HepG2 (cell line): ENCODE measurements around the gene UBL5. TPM values are rescaled to one million over a fixed set of nuclear protein-coding genes. Genes with fewer than 3 reads are reported as not detected.
A peak's percentile ranks its signal among the peaks of the same experiment; 100 is the strongest.

Source experiments
- ARNTL ChIP-seq: sonication (generic); formaldehyde crosslinking; IDR thresholded peaks from 2 replicates; pipeline ENCODE4 v1.4.0; 2020; ENCODE audit warnings: mild to moderate bottlenecking, missing genetic modification reagents
- ETV6 ChIP-seq: sonication (generic); formaldehyde crosslinking; conservative IDR thresholded peaks from 2 replicates; pipeline ENCODE4 v1.4.0; 2020; ENCODE audit warnings: missing genetic modification reagents
- KDM3A ChIP-seq: IDR thresholded peaks from 2 replicates; pipeline ENCODE4 v1.6.1; 2018; ENCODE audit warnings: low read depth, missing compliant biosample characterization
- NFIB ChIP-seq: sonication (generic); formaldehyde crosslinking; IDR thresholded peaks from 2 replicates; pipeline ENCODE4 v1.9.0; 2021; ENCODE audit warnings: missing genetic modification reagents, mild to moderate bottlenecking, borderline replicate concordance
- NFYB ChIP-seq: sonication (generic); formaldehyde crosslinking; IDR thresholded peaks from 2 replicates; pipeline ENCODE4 v1.4.0; 2020; ENCODE audit warnings: missing genetic modification reagents
- NR3C1 ChIP-seq: sonication (generic); formaldehyde crosslinking; IDR thresholded peaks from 2 replicates; pipeline ENCODE4 v1.4.0; 2020; ENCODE audit warnings: missing genetic modification reagents
- POLR2G ChIP-seq: fragments of 200-400 bp; formaldehyde crosslinking; IDR thresholded peaks from 2 replicates; pipeline ENCODE4 v1.6.1; 2018; ENCODE audit warnings: mild to moderate bottlenecking, low read depth, low read length, moderate library complexity
- RBM39 ChIP-seq: fragments of 200-400 bp; formaldehyde crosslinking; IDR thresholded peaks from one replicate; pipeline ENCODE4 v1.6.1; 2018; ENCODE audit warnings: antibody characterized with exemption, mild to moderate bottlenecking, low read depth, low read length; ENCODE audit not compliant: poor library complexity, severe bottlenecking
- SRF ChIP-seq: IDR thresholded peaks from 2 replicates; pipeline ENCODE4 v1.6.1; 2011; ENCODE audit warnings: mild to moderate bottlenecking, low read depth, low read length, moderate library complexity
- SRY ChIP-seq: sonication (generic); formaldehyde crosslinking; IDR thresholded peaks from 2 replicates; pipeline ENCODE4 v1.8.0; 2022; ENCODE audit warnings: mild to moderate bottlenecking, missing genetic modification reagents
- STAG1 ChIP-seq: sonication (generic); formaldehyde crosslinking; IDR thresholded peaks from 2 replicates; pipeline ENCODE4 v1.4.0; 2020; ENCODE audit warnings: missing genetic modification reagents
- STAT6 ChIP-seq: sonication (generic); formaldehyde crosslinking; IDR thresholded peaks from 2 replicates; pipeline ENCODE4 v1.4.0; 2020; ENCODE audit warnings: missing genetic modification reagents, mild to moderate bottlenecking, borderline replicate concordance
- TBL1XR1 ChIP-seq: fragments of 150-350 bp; IDR thresholded peaks from 2 replicates; pipeline ENCODE4 v1.6.1; 2014; ENCODE audit warnings: borderline replicate concordance, low read length; ENCODE audit not compliant: partially characterized antibody
- TBX2 ChIP-seq: sonication (generic); formaldehyde crosslinking; IDR thresholded peaks from 2 replicates; pipeline ENCODE4 v1.5.0; 2020; ENCODE audit warnings: missing genetic modification reagents, mild to moderate bottlenecking, borderline replicate concordance
- TEAD3 ChIP-seq: optimal IDR thresholded peaks from 2 replicates; pipeline ENCODE3; 2016; ENCODE audit warnings: borderline replicate concordance
- ZBTB1 ChIP-seq: sonication (generic); formaldehyde crosslinking; IDR thresholded peaks from 2 replicates; pipeline ENCODE4 v1.4.0; 2020; ENCODE audit warnings: missing genetic modification reagents, borderline replicate concordance
- ZBTB20 ChIP-seq: sonication (generic); formaldehyde crosslinking; IDR thresholded peaks from 2 replicates; pipeline ENCODE4 v1.8.1; 2023; ENCODE audit warnings: missing genetic modification reagents, low read depth, mild to moderate bottlenecking, borderline replicate concordance
- ZFP36L2 ChIP-seq: sonication (generic); formaldehyde crosslinking; IDR thresholded peaks from 2 replicates; pipeline ENCODE4 v1.4.0; 2020; ENCODE audit warnings: missing genetic modification reagents
- ZNF224 ChIP-seq: sonication (generic); formaldehyde crosslinking; IDR thresholded peaks from 2 replicates; pipeline ENCODE4 v1.5.0; 2020; ENCODE audit warnings: mild to moderate bottlenecking, missing genetic modification reagents
- ZNF24 ChIP-seq: fragments of 450-650 bp; IDR thresholded peaks from 2 replicates; pipeline ENCODE4 v1.6.1; 2017; ENCODE audit warnings: antibody characterized with exemption, mild to moderate bottlenecking
- ZNF432 ChIP-seq: sonication (generic); formaldehyde crosslinking; IDR thresholded peaks from 2 replicates; pipeline ENCODE4 v1.5.0; 2020; ENCODE audit warnings: missing genetic modification reagents, mild to moderate bottlenecking, borderline replicate concordance
- ZNF614 ChIP-seq: IDR thresholded peaks from 2 replicates; pipeline ENCODE4 v1.6.1; 2018; ENCODE audit warnings: missing biosample characterization, missing genetic modification reagents, inconsistent platforms, borderline replicate concordance
- ZNF687 ChIP-seq: sonication (generic); formaldehyde crosslinking; IDR thresholded peaks from 2 replicates; pipeline ENCODE4 v1.5.1; 2020; ENCODE audit warnings: mild to moderate bottlenecking, missing genetic modification reagents, moderate library complexity
- ZNF703 ChIP-seq: sonication (generic); formaldehyde crosslinking; IDR thresholded peaks from 2 replicates; pipeline ENCODE4 v1.5.1; 2020; ENCODE audit warnings: missing genetic modification reagents, mild to moderate bottlenecking, moderate library complexity, borderline replicate concordance
- ZSCAN25 ChIP-seq: sonication (generic); formaldehyde crosslinking; IDR thresholded peaks from 2 replicates; pipeline ENCODE4 v1.8.0; 2022; ENCODE audit warnings: mild to moderate bottlenecking, missing genetic modification reagents
- polyA plus RNA-seq, 8 experiments: library from polyadenylated mRNA; depleted of rRNA in 3 of 8; stranded (reverse) in 7 of 8; unstranded in 1 of 8; fragments of >200 nt; fragmentation: Illumina TruSeq in 4 of 8; extraction: Trizol in 4 of 8; gene quantifications; 2 replicates each; pipeline versions ENCODE4 v1.2.1 to v1.2.3, GENCODE V29; 2011 to 2016; ENCODE audit warnings: low read depth in 4 of 8, missing spikeins in 1 of 8, mixed read lengths in 1 of 8; ENCODE audit not compliant: insufficient read depth in 1 of 8
- total RNA-seq, 5 experiments: library from RNA; depleted of rRNA; stranded (reverse); fragments of >200 nt; fragmentation: Illumina TruSeq; extraction: Trizol; gene quantifications; 2 replicates each; pipeline ENCODE4 v1.2.3, GENCODE V29; 2016; ENCODE audit warnings: low read depth in 1 of 5

The UBL5 gene
- total and polyA plus RNA-seq, 2 of the 13 experiments (the other 11 are each of a cell fraction or from before 2014, with no cell fraction given) = 373 to 487 TPM

GRCh38 chr19:9834726-9835506, 7.2 kb downstream of the UBL5 start, which contains the start of gene PIN1 (continued):
- TF ChIP-seq TBL1XR1 (no peak), ZBTB20 (CRISPR knock-in tag) (no peak), NR3C1 (CRISPR knock-in tag) (no peak), STAG1 (CRISPR knock-in tag) (no peak), SRF (no peak), POLR2G (peak; percentile 75), ZFP36L2 (CRISPR knock-in tag) (no peak), ZNF432 (CRISPR knock-in tag) (no peak), ARNTL (CRISPR knock-in tag) (no peak), TEAD3 (CRISPR knock-in tag) (no peak), ZNF614 (CRISPR knock-in tag) (0 out of 2 replicates have a peak, but pooled peaks have one; percentile 16), TBX2 (CRISPR knock-in tag) (no peak), ZNF703 (CRISPR knock-in tag) (no peak), KDM3A (CRISPR knock-in tag) (no peak), NFIB (CRISPR knock-in tag) (no peak), ZNF224 (0 out of 2 replicates have a peak, but pooled peaks have one; percentile 26), ETV6 (CRISPR knock-in tag) (no peak; the same call in 1 of the 2 replicates), ZBTB1 (CRISPR knock-in tag) (no peak), NFYB (CRISPR knock-in tag) (peak; percentile 96), SRY (CRISPR knock-in tag) (peak; percentile 51; the same call in 1 of the 2 replicates), ZNF24 (no peak), ZSCAN25 (0 out of 2 replicates have a peak, but pooled peaks have one; percentile 17), RBM39 (peak; percentile 82), STAT6 (no peak), ZNF687 (CRISPR knock-in tag) (peak; percentile 72)
